Stimulated activated CD8-positive, alpha-beta memory T cell treated with anti-CD3 and anti-CD28 coated beads, Interleukin-12 subunit alpha, Interleukin-12 subunit beta, amount 100 ng/mL, for 24 hours (primary cell): Measurements from ENCODE around the gene ARHGAP19.
A peak's percentile ranks its signal among the peaks of the same experiment; 100 is the strongest.

Experiments
- DNase-seq: peaks from one replicate; pipeline ENCODE4 v3.0.0-alpha.2; 2020; ENCODE audit errors: extremely low read depth

ARHGAP19 gene

GRCh38 chr10:97292097-97292861 lies at the start of gene ARHGAP19:
Gene ARHGAP19 (minus strand): TSS chr10:97292637. CDS start chr10:97292627, 10 bp downstream.
- peak; percentile 89 for DNase-seq

- DNase-seq: no peak
Measured at GRCh38 chr10:97341416-97341815, 49.0 kb upstream of the ARHGAP19 start.

DNA sequence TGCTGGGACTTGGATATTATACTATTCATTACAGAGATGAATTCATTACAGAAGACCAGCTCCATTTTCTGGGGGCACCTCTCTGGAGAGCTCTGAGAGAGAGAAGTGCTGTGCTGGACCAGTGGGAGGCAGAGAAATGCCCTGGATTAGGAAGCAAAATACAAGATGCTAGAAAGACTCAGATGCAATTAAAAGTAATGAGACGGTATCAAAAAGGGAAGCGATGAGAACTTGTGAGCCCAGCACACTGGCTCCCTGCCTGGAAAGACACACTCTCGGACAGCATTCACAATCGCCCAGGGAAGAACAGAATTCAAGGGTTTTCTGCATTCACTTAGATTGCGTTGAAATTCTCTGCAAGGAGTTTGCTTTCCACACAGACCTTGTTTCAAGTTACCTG lies 45.6 kb upstream of the ARHGAP19 start:
- DNase-seq: no peak

DNA sequence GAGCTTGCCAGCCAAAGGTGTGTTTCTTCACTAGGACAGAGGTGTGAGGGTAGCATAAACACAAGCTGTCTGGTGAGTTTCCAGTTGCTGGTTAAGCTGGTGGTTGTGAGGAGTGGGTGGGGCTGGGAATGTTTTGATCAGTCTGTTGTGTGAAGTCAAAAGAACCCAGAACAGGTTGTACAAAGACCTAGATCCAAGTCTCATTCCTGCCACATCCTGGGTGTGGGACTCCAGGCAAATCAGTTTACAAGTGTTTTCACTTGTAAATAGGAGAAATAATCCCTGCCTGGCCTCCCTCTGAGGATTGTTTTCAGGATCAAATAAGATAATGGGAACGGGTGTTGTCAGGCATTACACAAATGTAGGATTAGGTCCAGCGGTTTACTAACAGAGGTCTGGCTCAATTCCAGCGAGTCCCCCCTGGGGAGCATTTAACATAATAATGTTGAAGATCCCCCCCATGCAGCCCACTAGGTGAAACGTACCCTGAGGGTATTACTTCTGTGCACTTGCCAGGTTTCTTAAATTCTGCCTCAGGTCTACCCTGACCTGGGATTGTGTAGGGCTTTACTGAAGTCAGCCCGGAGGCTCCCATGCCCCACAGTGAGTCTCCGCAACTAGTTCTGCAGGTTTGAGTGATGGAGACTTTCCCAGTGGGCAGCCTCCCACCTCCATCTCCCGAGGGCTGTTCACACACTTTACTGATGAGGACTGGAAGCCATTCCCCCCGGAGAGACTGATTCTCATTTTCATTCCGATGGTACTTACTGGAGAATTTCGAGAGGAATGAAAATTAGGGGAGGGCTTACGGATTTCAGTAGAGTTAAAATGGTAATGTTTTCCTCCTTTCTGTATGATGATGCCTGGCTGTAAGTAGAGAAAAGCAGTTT lies 44.8 kb upstream of the ARHGAP19 start:
- no peak for DNase-seq

DNA sequence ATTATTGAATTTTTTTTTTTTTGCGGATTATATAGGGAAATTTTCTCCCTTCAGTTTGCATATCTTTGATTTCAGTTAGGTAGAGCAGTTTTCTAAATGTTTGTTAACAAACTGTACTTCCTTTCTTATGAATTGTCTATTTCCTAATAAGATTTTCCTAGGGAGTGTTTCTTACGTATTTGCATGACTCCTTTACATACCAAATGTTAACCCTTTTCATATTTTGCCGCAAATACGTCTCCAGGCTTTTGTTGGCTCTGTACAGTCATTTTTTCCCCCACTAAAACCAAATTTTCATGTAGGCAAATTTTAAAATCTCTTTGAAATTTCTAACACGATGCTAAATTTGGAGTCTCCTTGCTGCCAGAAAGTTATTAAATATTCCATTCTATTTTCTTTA lies 44.0 kb upstream of the ARHGAP19 start:
- no peak for DNase-seq

DNA sequence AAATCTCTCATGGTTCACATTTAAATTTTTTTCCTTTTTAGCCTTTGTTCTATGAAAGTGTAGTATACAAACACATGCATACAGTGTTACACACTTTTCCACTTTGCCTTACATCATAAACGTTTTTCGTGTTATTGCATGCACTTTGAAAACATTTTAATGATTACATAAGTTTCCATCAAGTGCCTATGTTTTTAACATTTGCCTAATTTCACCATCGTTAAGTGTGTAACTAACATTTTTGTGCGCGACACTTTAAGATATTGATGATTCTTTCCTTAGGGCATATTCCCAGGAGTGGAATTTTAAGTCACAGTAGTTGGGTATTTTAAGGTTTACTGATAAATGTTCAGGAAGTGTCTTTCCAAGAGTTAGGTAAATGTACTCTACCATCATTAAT lies 43.6 kb upstream of the ARHGAP19 start:
- DNase-seq: no peak

GRCh38 chr10:97335188-97335619 lies 42.8 kb upstream of the ARHGAP19 start:
- no peak for DNase-seq

GRCh38 chr10:97334370-97335175 lies 42.1 kb upstream of the ARHGAP19 start, which contains the start of gene FRAT2:
Gene FRAT2 (minus strand): TSS chr10:97334729. CDS start chr10:97334572, 157 bp downstream.
- DNase-seq: peak; percentile 73

GRCh38 chr10:97333601-97334369 lies 41.3 kb upstream of the ARHGAP19 start:
- DNase-seq: no peak

DNA sequence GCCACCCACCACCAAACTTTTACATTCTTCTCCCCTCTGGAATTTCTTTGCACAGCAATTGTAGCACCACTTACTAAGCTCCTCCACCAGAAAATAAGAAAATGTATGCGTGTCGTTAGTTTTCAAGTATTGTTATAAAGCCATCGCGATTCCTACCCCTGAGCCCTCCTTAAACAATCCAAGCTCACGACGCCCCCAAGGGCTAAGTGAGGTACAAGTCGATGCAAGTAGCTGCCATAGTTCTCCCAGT lies 40.8 kb upstream of the ARHGAP19 start:
- no peak for DNase-seq

GRCh38 chr10:97332591-97333350 lies 40.3 kb upstream of the ARHGAP19 start:
- no peak for DNase-seq

DNA sequence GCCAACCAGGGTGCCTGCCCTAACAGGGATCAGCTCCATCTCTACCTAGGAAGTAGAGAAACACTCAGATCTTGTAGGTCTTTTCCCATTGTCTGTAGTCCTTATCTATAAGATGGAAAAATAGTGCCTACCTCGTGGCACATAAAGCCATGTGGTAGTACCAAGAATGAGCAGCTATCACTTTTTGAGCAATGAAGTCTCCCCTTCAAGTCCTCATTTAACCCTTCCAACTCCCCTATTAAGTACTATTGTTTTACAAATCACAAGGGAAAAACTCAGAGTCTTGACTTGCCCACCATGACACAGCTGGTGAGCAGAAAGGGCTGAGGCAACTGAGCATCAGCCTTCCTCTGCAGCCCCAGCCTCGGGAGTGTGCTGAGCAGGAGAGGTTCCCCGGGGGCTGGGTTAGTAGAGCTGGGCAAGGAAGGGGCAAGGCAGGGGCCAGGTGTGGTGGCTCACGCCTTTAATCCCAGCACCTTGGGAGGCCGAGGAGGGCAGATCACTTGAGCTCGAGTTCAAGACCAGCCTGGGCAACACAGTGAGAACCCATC lies 38.8 kb upstream of the ARHGAP19 start:
- DNase-seq: no peak

DNA sequence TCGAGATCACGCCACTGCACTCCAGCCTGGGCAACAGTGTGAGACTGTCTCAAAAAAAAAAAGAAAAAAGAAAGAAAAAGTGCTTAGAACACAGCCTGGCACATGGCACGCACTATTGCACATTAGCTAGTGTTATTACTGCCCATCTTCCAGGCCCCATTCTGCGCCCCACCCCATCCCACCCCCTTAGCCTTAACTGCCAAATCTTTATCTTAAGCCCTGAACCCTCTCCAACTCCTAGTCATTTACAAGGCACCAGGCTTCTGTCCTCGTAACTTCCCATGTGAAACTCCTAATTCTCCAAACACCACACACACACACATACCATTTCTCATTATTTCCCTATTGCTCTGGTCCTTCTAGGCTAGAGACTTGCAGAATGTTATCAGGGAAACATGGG lies 37.3 kb upstream of the ARHGAP19 start:
- DNase-seq: no peak

DNA sequence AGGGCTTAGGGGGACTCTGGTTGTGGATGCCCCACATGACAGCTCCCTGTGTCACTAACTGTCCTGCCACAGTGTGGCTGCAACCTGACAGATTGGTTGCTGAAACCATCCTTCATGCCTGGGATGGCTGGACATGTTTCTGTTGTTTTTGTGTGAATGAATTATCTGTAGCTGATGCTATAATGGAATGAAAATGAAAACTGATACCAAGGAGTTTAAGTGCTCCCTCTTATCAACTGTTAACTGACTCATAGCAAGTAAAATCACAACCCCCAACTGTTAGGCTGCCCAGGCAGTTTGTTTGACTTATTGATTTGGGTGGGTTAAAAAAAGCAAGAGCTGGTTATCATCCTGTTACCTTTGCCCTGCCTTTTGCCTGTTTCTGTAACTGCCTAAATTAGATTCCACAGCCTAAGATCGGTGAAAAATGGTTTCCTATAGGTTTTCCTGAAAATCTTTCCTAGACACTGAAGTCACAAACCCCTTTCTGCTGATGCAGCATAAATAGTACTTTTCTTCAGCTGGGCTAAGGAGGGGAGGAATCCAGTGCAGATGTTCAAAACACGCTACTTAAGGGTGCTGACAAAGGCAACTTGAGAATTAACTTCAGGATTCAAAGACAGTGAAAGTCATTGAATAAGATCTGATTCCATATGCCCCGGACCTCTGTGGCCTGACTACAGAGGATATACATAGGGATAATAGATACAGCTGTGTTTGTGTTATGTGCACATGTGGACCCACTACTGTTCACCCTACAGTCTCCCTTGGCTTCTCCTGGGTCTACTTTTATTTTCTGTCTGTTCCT lies 36.4 kb upstream of the ARHGAP19 start:
- no peak for DNase-seq

- no peak for DNase-seq
Measured at GRCh38 chr10:97327348-97328294, 35.2 kb upstream of the ARHGAP19 start.

GRCh38 chr10:97325754-97326153 lies 33.3 kb upstream of the ARHGAP19 start:
- no peak for DNase-seq

DNA sequence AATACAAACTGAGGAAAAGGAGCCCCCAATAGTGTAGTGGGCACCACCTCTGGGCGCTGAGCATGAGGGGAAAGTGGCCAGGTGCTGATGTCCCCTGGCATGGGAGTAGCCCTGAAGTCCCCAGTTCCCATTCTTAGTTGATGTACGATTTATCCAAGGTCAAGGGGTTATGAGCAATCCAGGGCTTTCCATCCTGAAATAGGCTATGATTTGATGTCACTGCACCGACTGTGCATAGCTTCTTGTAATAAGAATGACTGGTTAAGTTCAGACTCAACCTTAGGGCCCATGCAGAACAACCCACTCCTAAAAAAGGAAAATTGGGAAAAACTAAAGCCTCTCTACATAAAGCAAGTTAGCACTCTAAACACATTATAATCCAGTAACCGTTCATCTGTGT lies 31.1 kb upstream of the ARHGAP19 start:
- DNase-seq: no peak

DNA sequence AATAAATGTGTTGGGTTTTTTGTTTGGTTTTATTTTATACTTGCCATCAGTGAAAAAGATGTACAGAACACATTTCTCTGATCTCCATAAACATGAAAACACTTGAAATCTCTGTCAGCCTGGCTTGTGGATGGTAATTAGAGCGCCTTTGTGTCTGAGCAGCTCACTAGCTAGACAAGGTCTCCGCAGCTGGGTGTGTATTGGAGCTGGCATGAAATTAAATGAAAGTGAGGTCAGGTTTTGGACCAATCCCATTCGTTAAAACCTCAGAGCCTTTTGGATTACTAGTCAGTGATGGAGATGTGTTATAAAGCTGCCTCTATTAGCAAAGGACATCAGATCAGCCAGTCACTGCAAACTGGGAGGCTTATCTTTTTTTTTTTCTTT lies 29.4 kb upstream of the ARHGAP19 start:
- DNase-seq: no peak
